OCI-LY1 (cell line): ENCODE data around the gene SMC4.

ENCODE experiments used
- CTCF ChIP-seq: fragments of 200-600 bp; sonication (generic), shearing (Covaris generic); IDR thresholded peaks from 2 replicates; pipeline ENCODE4 v1.5.1; 2017; ENCODE audit warnings: mild to moderate bottlenecking, antibody characterized with exemption, low read length, moderate library complexity, mixed read lengths
- EZH2 ChIP-seq: fragments of 200-600 bp; sonication (generic), shearing (Covaris generic); IDR thresholded peaks from 2 replicates; pipeline ENCODE4 v1.8.0; 2017; ENCODE audit warnings: borderline replicate concordance, mixed run types, mild to moderate bottlenecking, antibody characterized with exemption, low read length, moderate library complexity, mixed read lengths

- TF ChIP-seq CTCF (no peak), EZH2 (no peak)
Measured at GRCh38 chr3:160427832-160428424, 28.5 kb downstream of the SMC4 start.
